ENCODE measurements around the gene FAM174C.

Gene FAM174C

DNA sequence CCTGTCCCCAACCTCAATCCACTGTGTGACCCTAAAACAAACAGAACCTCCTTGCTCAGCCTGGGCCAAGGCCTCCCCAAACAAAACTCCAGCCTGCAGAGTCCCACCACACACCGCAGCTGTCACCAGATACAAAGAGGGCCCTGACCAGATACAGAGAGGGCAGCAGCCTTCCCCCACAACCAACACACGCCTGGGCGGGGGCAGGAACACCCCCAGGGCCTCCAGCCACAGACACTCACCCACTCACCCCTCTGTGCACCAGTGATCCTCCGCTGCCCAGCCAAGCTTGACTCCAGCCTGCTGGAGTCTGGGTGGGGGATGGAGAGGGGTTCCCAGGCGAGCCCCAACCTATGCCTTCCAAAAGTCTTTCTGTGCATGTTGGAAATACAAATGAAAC lies 12.1 kb upstream of the FAM174C start:
- DNase-seq = no peak

- no peak for DNase-seq
Measured at GRCh38 chr19:1264801-1265614, 10.3 kb upstream of the FAM174C start.

DNA sequence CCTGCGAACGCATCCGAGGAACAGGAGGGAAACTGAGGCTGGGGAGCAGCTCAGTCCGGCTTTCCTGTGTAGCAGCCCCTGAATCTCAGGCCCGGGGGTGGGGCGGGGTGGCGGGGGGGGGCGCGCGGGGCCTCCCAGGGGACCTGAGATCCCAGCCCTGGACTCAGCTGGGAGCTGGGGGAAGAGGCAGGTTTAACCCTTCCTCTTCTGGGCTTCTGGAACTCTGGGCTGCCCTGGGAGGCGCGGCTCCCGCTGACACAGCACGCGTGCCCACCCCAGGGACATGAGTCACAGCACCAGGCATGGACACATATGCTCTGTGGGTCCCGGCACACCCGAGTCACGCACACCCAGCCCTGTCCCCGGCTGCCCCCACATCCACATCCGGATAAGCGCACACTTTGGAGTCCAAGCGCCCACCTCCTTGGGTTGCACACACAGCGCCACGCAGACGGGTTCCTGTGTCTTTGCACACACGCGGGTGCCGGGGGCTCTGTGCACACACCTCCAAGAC lies 9.7 kb upstream of the FAM174C start:
- DNase-seq = peak; percentile 61

DNA sequence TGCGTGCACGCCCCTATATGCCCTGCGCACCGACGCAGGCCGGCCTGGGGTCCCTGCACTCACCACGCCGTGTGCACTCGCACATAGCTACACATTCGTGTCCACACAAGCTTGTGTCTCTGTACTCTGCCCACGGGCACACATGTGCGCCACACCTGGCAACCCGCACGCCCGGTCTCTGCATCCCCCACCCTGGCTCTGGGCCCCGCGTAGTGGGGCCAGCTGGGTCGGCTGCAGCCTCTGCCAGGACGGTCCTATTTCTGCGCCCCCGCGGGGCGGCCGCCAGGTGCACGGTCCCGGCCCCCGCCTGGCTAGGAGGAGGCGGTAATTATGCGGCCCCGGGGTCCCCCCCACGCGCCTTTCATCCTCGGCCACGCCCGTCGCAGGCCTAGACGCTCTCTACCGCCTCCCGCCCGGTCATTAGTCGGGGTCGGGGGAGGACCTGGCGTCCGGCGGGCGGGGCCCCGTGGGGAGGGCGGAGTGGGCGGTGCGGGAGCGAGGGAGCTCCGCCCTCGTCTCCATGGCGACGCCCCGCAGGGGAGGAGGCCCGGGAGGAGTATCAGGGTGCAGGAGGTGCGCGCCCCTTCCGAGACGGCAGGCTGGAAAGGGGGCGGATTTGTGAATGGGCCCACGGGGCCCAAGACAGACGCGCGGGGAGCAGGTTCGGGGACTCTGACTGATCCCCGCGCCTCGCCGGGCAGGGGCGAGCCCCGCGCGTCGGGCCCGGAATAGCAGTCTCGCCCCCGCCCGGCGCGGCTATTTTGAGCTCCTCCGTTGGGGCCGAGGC lies 9.0 kb upstream of the FAM174C start:
- DNase-seq = peak; percentile 90

GRCh38 chr19:1266916-1267476 lies 8.3 kb upstream of the FAM174C start:
- DNase-seq = peak; percentile 77

GRCh38 chr19:1267477-1268225 lies 7.7 kb upstream of the FAM174C start:
- DNase-seq = no peak

DNA sequence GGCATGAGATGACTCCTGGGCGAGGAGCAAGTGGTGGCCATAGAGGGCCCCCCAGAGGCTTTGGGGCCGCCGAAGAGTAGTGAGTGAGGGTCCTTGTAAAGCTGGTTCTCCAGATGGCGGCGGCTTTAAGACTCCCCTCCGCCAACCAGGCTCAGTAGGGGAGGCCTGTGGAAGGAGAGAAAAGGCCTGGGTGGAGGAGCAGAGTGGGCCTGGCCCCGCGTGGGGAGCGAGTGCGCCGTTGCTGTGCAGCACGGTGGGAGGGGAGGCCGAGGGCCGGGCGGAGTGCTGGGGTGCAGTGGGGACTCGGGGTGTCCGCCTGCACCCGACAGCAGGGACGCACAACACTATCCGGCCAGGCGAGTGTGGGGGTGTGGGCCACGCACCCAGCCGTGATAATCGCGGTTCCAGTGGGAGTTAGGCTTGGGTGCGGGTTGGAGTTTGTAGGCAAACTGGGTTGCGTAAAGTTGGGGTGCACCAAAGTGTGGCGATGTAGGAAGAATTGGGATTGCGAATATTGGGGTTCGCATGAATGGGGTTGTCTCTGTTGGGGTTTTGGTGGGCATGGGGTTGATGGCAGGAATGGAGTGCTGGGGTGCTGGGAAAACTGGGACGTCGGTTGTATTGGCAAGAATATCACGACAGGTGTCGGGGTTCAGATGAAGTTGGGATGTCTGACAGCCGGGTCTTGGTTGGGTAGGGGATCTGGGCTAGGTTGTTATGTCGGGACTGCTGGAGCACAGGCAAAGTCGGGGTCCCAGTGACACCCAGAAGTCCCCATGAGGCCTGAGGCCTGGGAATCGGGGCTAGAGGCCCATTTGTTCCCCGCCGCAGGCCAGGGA lies 6.9 kb upstream of the FAM174C start:
- no peak for DNase-seq

DNA sequence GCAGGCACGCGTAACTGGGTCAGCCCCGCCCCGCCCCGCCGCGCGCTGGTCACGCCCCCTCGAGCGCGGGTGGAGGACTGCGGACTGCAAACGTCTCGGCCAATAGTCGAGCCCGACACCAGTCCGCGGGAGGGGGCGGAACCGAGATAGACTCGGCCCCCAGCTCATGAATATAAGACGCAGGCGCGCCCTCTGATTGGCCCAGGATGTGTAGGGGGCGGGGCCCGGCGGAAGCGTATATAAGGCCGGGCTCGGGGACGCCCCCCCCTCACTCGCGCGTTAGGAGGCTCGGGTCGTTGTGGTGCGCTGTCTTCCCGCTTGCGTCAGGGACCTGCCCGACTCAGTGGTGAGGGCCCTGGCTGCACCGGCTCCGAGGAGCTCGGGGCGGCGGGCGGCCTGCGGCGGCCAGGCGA lies 6.3 kb upstream of the FAM174C start, which contains the start of gene CIRBP:
Gene CIRBP (plus strand): TSS at position 268 of the 413 bp plus-strand sequence. CDS start 1,602 bp downstream, outside the sequence.
- peak; percentile 100 for DNase-seq

DNA sequence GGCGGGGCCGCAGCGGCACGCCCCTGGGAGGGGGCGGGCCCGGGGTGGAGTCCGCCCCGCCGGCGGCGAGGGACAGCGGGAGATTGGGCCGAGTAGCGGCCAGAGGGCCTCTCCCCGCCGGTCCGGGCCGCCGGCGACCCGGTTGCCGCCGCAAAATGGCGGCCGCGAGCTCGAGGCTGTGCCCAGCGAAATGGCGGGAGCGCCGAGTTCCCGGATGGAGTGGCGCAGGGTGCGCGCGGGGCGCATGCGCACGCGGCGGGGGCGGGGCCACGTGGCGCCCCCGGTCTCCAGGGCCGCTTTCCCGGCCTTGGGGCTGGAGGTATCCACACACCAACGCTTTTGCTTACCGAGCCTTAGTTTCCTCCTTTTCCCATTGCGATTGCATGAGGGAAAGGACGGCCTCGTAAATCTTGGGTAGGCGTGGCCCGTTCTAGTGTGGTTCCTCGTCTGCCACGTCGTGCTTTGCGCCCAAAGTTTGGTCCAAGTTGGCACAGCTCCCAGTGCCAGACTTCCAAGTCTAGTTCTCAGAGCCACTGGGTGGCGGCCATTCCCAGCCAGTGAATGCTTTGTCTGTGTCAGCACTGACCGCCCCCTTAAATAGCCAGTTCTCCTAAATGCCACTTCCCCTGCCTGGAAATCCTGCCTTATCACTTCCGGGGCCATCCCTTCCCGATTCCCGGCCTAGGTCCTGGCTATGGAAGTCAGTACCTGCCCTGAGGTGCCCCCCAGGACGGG lies 5.7 kb upstream of the FAM174C start:
- peak; percentile 89 for DNase-seq

DNA sequence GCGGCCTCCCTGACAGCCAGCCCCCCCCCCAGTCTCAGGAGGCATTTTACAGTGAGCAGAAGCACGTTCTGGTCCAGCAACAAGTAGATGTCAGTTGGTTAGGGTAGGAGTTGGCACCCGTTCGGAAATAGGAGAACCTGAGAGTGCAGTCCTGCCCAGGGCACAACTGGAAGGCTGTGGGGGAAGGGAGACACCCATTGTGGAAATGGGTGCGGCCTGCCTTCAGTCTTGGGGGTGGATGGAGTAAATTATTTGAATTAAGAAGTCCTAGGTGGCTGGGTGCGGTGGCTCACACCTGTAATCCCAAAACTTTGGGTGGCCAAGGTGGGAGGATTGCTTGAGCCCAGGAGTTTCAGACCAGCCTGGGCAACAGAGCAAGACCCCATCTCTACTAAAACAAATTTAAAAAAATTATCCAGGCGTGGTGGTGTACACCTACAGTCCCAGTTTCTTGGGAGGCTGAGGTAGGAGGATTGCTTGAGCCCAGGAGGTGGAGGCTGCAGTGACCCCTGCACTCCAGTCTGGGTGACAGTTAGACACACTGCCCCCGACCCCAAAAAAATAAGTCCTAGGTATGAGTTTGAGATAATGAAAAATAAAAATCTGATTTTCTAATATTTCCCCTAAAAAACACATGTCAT lies 5.0 kb upstream of the FAM174C start:
- DNase-seq = peak; percentile 56

DNA sequence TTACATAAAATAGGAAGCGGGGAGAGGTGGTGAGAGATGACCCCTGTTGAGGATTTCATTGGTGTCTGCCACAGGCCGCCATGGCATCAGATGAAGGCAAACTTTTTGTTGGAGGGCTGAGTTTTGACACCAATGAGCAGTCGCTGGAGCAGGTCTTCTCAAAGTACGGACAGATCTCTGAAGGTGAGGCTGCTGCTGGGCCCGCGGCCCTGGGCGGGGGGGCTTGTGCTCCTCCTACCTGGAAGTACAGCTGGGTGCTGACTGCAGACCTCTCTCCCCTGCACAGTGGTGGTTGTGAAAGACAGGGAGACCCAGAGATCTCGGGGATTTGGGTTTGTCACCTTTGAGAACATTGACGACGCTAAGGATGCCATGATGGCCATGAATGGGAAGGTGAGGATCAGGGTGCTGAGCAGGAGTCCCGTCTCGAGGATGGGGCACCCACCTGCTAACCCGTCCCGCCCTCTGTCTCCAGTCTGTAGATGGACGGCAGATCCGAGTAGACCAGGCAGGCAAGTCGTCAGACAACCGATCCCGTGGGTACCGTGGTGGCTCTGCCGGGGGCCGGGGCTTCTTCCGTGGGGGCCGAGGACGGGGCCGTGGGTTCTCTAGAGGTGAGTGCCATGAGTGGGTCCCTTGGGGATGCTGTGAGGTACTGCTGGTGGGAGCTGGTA lies 4.3 kb upstream of the FAM174C start:
- DNase-seq = no peak

GRCh38 chr19:1271528-1272422 lies 3.6 kb upstream of the FAM174C start:
- DNase-seq = no peak

DNA sequence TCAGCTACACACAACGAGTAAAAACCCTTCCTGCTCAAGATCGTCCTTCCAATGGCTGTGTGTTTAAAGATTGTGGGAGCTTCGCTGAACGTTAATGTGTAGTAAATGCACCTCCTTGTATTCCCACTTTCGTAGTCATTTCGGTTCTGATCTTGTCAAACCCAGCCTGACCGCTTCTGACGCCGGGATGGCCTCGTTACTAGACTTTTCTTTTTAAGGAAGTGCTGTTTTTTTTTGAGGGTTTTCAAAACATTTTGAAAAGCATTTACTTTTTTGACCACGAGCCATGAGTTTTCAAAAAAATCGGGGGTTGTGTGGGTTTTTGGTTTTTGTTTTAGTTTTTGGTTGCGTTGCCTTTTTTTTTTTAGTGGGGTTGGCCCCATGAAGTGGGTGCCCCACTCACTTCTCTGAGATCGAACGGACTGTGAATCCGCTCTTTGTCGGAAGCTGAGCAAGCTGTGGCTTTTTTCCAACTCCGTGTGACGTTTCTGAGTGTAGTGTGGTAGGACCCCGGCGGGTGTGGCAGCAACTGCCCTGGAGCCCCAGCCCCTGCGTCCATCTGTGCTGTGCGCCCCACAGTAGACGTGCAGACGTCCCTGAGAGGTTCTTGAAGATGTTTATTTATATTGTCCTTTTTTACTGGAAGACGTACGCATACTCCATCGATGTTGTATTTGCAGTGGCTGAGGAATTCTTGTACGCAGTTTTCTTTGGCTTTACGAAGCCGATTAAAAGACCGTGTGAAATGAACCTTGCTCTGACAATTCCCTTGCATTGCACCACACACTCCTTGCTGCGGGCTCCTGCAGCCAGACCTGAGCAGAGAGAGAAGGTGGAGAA lies 2.7 kb upstream of the FAM174C start:
- no peak for DNase-seq

DNA sequence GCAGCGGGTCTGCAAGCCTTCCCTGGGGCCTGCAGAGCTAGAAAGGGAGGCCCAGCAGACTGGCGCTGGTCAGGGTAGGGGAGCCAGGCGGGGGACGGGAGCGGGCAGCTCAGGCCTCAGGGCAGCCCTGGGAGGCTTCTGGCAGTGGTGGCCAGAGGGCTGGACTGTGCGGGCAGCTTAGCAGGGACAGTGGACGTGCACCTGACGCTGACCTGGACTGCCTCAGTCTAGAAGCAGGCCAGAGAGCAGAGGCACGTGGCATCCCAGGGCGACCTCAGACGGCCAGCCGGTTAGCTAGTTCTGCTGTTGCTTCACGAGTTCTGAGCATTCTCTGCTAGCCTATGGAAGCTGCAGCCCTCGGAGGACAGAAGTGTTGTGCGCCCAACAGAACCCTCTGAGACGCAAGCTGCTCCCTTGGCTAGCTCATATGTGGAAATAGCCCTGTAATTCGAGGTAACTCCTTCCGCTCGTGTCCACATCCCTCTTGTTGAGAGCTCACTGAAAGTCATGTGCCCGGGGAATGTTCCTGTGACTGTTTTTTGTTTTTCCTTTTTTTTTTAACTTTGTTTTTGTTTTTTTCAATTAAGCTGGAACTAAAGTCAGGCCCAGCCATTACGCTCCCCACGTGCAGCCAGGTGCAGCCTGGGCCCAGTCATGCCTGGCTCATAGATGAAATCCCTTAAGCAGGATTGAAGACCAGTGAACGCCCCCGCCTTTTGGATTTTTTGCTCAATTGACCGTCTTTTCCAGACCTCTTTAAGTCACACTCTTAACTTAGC lies 1.9 kb upstream of the FAM174C start:
- DNase-seq = no peak

- DNase-seq = no peak
Measured at GRCh38 chr19:1274081-1274851, 1.1 kb upstream of the FAM174C start.

DNA sequence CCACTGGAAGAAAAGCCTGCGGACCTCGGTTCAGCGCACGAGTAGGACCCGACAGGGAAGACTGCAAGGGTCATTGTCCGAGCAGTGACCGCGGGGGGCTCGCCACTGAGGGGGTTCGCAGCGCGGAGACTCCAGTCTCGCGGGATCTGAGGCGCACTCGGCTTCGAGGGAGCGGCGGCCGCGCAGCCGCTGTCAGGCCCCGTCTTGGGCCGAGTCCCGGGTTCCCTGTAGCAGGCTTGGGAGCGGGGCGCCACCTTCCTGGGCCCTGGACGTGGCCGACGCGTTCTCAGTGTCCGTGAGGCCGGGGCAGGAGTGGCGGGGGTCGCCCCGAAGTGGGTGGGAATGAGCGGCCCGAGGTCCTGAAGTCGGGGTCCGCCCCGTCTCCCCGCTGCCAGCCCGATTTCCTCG lies 474 bp upstream of the FAM174C start:
- DNase-seq = no peak
